PC-3 (cell line): ENCODE data around the gene ANKRD13B. TPM values are rescaled to one million over a fixed set of nuclear protein-coding genes. Genes with fewer than 3 reads are reported as not detected.

ENCODE experiments used
- ATAC-seq: fragments of 200-7000 bp; cut with Tn5 transposase; 2 replicates; pipeline ENCODE4 v1.9.1; 2020; ENCODE audit warnings: mild to moderate bottlenecking, moderate library complexity
- BruUV-seq: library from RNA; stranded (reverse); fragments of 400-500 nt; replicated peaks from 2 replicates; lab custom pipeline; 2021; lab: Mats Ljungman, UMichigan
- CTCF ChIA-PET: fragments of 300-600 bp; sonication (Branson Sonifier 250); formaldehyde crosslinking; loops from one replicate; lab custom pipeline; 2022; ENCODE audit warnings: antibody characterized with exemption; lab: Charles Lee
- POLR2A ChIA-PET: fragments of 300-600 bp; sonication (Branson Sonifier 250); formaldehyde crosslinking; loops from one replicate; lab custom pipeline; 2022; ENCODE audit warnings: antibody characterized with exemption; ENCODE audit not compliant: unreplicated experiment; lab: Charles Lee
- DNase-seq: peaks from one replicate; pipeline ENCODE4 v3.0.0-alpha.2; 2015
- H2AFZ ChIP-seq: fragments of 300-600 bp; sonication (generic); 2 replicates; pipeline ENCODE4 v1.6.0; 2016; ENCODE audit warnings: antibody characterized with exemption, low read length
- H3F3A ChIP-seq: fragments of 300-600 bp; sonication (generic); one replicate; pipeline ENCODE4 v1.6.0; 2017; ENCODE audit warnings: antibody characterized with exemption, low read length, control low read depth, mild to moderate bottlenecking; ENCODE audit not compliant: unreplicated experiment
- H3K27ac ChIP-seq: fragments of 300-600 bp; sonication (generic); 2 replicates; pipeline ENCODE4 v1.5.1; 2016; ENCODE audit warnings: mild to moderate bottlenecking, low read length
- H3K27me3 ChIP-seq: fragments of 300-600 bp; sonication (generic); 2 replicates; pipeline ENCODE4 v1.6.1; 2016; ENCODE audit warnings: low read length, mixed read lengths
- H3K36me3 ChIP-seq: fragments of 300-600 bp; sonication (generic); 2 replicates; pipeline ENCODE4 v1.6.1; 2016; ENCODE audit warnings: low read depth, mixed run types, low read length, mixed read lengths
- H3K4me1 ChIP-seq: fragments of 300-600 bp; sonication (generic); 2 replicates; pipeline ENCODE4 v1.5.1; 2016; ENCODE audit warnings: low read length; ENCODE audit not compliant: insufficient read depth
- H3K4me2 ChIP-seq: fragments of 300-600 bp; sonication (generic); 2 replicates; pipeline ENCODE4 v1.6.0; 2016; ENCODE audit warnings: low read length
- H3K4me3 ChIP-seq: fragments of 300-600 bp; sonication (generic); 2 replicates; pipeline ENCODE4 v1.5.1; 2016; ENCODE audit warnings: mild to moderate bottlenecking, low read length, mixed read lengths
- H3K79me2 ChIP-seq: fragments of 300-600 bp; sonication (generic); 2 replicates; pipeline ENCODE4 v1.6.1; 2017; ENCODE audit warnings: low read length, mixed read lengths
- H3K9ac ChIP-seq: fragments of 300-600 bp; sonication (generic); 2 replicates; pipeline ENCODE4 v1.6.0; 2016; ENCODE audit warnings: mild to moderate bottlenecking, low read length
- H3K9me2 ChIP-seq: fragments of 300-600 bp; sonication (generic); replicated peaks from 2 replicates; pipeline ENCODE4 v1.6.1; 2016; ENCODE audit warnings: mixed run types, low read length, mixed read lengths
- H3K9me3 ChIP-seq: fragments of 300-600 bp; sonication (generic); 2 replicates; pipeline ENCODE4 v1.6.1; 2016; ENCODE audit warnings: low read length, mixed read lengths
- H4K20me1 ChIP-seq: fragments of 300-600 bp; sonication (generic); 2 replicates; pipeline ENCODE4 v1.6.1; 2016; ENCODE audit warnings: low read length, mixed read lengths
- EZH2 ChIP-seq: fragments of 300-600 bp; sonication (generic); IDR thresholded peaks from one replicate; pipeline ENCODE4 v1.6.1; 2017; ENCODE audit warnings: antibody characterized with exemption, mild to moderate bottlenecking, low read length; ENCODE audit not compliant: unreplicated experiment
- EZH2phosphoT487 ChIP-seq: fragments of 300-600 bp; sonication (generic); IDR thresholded peaks from 2 replicates; pipeline ENCODE4 v1.6.1; 2018; ENCODE audit warnings: mild to moderate bottlenecking, antibody characterized with exemption, low read length, borderline replicate concordance
- intact Hi-C: fragments of 100-400 bp; cut with micrococcal nuclease; formaldehyde crosslinking; loops from 2 replicates; pipeline ENCODE4 v1.9.0; 2023
- total RNA-seq: library from RNA; depleted of rRNA; stranded (reverse); fragments of >200 nt; gene quantifications from 2 replicates; pipeline ENCODE4 v1.2.3, GENCODE V29; 2014
- TF ChIP-seq, protein P1 (sequence below): fragments of 300-600 bp; sonication (generic); conservative IDR thresholded peaks from 2 replicates; pipeline ENCODE4 v1.5.1; 2017; ENCODE audit warnings: antibody characterized with exemption, low read depth, mild to moderate bottlenecking, low read length

ANKRD13B gene
- total RNA-seq, 1 experiment from 2014 or later: 11.2 TPM

DNA sequence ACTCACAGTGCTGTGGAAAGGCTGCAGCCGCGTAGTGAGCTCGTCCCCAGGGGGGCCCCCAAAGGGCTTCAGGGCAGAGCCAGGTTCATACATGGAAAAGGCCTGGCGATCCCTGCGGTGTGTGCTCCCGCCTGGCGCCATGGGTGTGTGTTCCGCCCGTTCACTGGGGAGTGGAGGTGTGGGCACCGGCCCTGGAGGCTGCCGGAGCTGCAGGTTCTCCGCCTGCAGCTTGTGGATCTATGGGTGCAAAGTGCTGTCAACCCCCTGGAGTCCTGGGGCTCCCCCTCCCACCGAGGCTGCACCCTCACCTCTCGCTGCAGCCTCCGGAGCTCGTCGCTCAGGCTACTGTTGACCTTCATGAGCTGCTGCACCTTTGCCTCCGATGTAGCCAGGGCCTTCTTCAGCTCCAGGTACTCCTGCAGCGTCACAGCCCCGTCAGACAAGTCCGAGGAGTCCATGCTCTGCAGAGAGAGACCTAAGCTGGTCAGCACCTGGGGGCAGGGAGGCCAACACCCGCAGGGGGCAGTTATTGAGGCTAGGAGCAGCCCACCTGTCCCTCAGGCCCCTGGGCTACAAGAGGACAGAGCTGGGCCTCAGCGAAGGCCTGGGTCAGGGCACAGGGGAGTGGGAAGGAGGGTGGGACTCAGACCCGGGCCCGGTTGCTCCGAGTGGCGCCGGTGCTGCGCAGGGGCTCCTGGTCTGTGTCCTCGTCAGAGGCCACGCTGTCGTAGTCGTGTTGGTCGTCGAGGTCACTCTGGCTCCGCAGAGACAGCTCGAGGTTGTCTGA is 16.5 kb upstream of the ANKRD13B start:
- CTCF ChIA-PET: interaction anchor here (0.7 kb wide), 1 partner anchor 41 kb away, joined by 4 read pairs; no protein-coding TSS in a partner anchor

DNA sequence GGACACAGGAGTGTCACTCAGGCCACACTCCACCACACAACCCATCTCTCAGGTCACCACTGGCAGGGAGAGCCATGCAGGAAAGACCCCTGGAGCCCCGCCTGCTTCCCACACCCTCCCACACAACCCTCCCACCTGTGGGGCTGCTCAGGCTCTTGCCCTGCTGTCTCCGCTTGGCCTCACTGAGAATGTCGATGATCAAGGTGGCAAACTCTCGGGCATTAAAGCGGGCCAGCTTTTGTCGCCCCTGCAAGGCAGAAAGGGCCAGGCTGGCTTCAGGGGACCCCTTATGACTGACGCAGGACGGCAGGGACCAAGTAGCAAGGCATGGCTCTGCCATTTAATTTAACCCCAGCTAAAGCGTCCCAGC is 15.9 kb upstream of the ANKRD13B start:
- ChIA-PET CTCF (interaction anchor here (0.7 kb wide), 1 partner anchor 40 kb away, joined by 4 read pairs; no protein-coding TSS in a partner anchor), POLR2A (no interaction called here)
- DNase-seq: no peak
- no peaks in the 10 kb centered on the region for H3K4me1 ChIP-seq
- no peak overlapping the region for H2AFZ ChIP-seq
- H3K9me3 ChIP-seq: no peaks in the 10 kb centered on the region
- H3K4me3 ChIP-seq: no peak overlapping the region
- TF ChIP-seq EZH2phosphoT487 (no peak), EZH2 (no peak)
- TF ChIP-seq, protein P1, sequence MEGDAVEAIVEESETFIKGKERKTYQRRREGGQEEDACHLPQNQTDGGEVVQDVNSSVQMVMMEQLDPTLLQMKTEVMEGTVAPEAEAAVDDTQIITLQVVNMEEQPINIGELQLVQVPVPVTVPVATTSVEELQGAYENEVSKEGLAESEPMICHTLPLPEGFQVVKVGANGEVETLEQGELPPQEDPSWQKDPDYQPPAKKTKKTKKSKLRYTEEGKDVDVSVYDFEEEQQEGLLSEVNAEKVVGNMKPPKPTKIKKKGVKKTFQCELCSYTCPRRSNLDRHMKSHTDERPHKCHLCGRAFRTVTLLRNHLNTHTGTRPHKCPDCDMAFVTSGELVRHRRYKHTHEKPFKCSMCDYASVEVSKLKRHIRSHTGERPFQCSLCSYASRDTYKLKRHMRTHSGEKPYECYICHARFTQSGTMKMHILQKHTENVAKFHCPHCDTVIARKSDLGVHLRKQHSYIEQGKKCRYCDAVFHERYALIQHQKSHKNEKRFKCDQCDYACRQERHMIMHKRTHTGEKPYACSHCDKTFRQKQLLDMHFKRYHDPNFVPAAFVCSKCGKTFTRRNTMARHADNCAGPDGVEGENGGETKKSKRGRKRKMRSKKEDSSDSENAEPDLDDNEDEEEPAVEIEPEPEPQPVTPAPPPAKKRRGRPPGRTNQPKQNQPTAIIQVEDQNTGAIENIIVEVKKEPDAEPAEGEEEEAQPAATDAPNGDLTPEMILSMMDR: no peak
- H3F3A ChIP-seq: no peaks in the 10 kb centered on the region
- no peaks in the 10 kb centered on the region for H3K9me2 ChIP-seq
- H3K27me3 ChIP-seq: no peaks in the 10 kb centered on the region
- ATAC-seq: no peak
- no TSS peak for BruUV-seq
- no peaks in the 10 kb centered on the region for H3K79me2 ChIP-seq
- intact Hi-C loops: no loop called here
- no peak overlapping the region for H3K27ac ChIP-seq
- no peak overlapping the region for H3K4me2 ChIP-seq
- no peaks in the 10 kb centered on the region for H4K20me1 ChIP-seq
- no peak overlapping the region for H3K9ac ChIP-seq
- H3K36me3 ChIP-seq: no peaks in the 10 kb centered on the region

More for the DNA sequence above, 16.5 kb upstream of the ANKRD13B start:
- no peak for DNase-seq
- POLR2A ChIA-PET: no interaction called here
- Histone ChIP-seq H3K9ac (no peak overlapping the region), H3K36me3 (no peaks in the 10 kb centered on the region), H3F3A (no peaks in the 10 kb centered on the region), H3K79me2 (no peaks in the 10 kb centered on the region), H2AFZ (no peak overlapping the region), H3K4me1 (no peaks in the 10 kb centered on the region), H3K4me2 (no peak overlapping the region), H3K4me3 (no peak overlapping the region), H3K27ac (no peak overlapping the region), H3K27me3 (no peaks in the 10 kb centered on the region), H3K9me3 (no peaks in the 10 kb centered on the region), H3K9me2 (no peaks in the 10 kb centered on the region), H4K20me1 (no peaks in the 10 kb centered on the region)
- no peak for TF ChIP-seq EZH2
- TF ChIP-seq EZH2phosphoT487: no peak
- TF ChIP-seq, protein P1: no peak
- intact Hi-C loops: no loop called here
- no TSS peak for BruUV-seq
- no peak for ATAC-seq
